HG03097 (cell line): Measurements from ENCODE around the gene PALLD.

ENCODE experiments used
- ATAC-seq: cut with Tn5 transposase; IDR thresholded peaks from one replicate; pipeline ENCODE4 v1.9.1; 2021; ENCODE audit not compliant: unreplicated experiment, low FRiP score

The PALLD gene

GRCh38 chr4:168955674-168956073 lies 458.8 kb downstream of the PALLD start:
- no peak for ATAC-seq

- ATAC-seq = no peak
Measured at GRCh38 chr4:168960716-168961115, 463.9 kb downstream of the PALLD start.

GRCh38 chr4:168972596-168972995 lies 475.7 kb downstream of the PALLD start:
- no peak for ATAC-seq
